ENCODE data around the gene LMNTD2.
A peak's percentile ranks its signal among the peaks of the same experiment; 100 is the strongest.

DNA sequence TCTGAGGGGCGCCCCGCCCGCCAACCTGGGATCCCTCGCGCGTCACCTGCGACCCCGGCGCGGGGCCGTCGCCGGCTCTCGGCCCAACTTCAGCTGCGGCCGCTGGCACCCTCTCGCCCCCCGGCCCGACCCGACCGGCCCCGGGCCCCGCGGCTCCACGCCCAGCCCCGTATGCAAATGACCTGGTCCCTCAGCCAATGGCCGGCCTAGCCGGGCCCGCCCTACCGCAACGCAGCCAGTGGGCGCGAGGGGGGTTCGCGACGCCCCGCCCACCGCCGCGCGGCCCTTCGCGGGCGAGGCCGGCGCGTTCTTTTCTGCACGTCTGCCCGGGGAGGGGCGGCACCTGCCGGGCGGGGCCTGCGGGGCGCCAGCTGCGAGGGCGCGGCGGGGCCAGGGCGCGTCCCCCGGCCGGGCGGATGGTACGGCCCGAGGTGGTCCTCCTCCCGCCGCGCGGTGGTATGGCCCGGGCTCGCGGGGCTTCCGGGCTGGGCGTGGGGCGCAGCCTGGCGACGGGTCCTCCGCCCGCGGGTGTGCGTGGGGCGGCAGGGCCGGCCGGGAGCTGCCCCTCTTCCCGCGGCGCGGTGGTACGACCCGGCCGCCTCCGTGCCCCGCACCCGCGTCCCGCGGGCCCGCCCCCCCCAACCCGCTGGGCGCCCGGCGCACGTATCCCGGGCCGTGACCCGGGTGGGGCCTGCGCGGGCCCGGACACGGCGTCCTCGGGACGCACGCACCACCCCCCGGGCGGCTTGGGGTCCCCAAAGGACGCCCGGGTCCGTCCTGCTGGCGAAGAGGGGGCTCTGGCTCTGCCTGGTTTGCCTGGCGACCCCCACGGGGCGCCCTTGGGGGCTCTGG lies 8.0 kb upstream of the LMNTD2 start:
- no peak for TF ChIP-seq BHLHE40 (IDR thresholded peaks at IDR 0.05; ENCODE audit: borderline replicate concordance)
- TF ChIP-seq TARDBP (IDR thresholded peaks at IDR 0.05), result no peak
- TF ChIP-seq FOXM1 (IDR thresholded peaks at IDR 0.05; ENCODE audit: borderline replicate concordance), result peak; percentile 69
- no peak for TF ChIP-seq SUZ12 (IDR thresholded peaks at IDR 0.05)
- TF ChIP-seq L3MBTL2 (conservative IDR thresholded peaks at IDR 0.05), result no peak
- TF ChIP-seq CTBP1 (IDR thresholded peaks at IDR 0.05; ENCODE audit: borderline replicate concordance), result no peak
- TF ChIP-seq SP1 (IDR thresholded peaks at IDR 0.05), result no peak
- TF ChIP-seq, protein P1, sequence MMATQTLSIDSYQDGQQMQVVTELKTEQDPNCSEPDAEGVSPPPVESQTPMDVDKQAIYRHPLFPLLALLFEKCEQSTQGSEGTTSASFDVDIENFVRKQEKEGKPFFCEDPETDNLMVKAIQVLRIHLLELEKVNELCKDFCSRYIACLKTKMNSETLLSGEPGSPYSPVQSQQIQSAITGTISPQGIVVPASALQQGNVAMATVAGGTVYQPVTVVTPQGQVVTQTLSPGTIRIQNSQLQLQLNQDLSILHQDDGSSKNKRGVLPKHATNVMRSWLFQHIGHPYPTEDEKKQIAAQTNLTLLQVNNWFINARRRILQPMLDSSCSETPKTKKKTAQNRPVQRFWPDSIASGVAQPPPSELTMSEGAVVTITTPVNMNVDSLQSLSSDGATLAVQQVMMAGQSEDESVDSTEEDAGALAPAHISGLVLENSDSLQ (IDR thresholded peaks at IDR 0.05), result no peak
- no peak for TF ChIP-seq FOXK2 (IDR thresholded peaks at IDR 0.05)
